Measurements from ENCODE around the gene VPS4A.
A peak's percentile ranks its signal among the peaks of the same experiment; 100 is the strongest.

VPS4A gene

DNA sequence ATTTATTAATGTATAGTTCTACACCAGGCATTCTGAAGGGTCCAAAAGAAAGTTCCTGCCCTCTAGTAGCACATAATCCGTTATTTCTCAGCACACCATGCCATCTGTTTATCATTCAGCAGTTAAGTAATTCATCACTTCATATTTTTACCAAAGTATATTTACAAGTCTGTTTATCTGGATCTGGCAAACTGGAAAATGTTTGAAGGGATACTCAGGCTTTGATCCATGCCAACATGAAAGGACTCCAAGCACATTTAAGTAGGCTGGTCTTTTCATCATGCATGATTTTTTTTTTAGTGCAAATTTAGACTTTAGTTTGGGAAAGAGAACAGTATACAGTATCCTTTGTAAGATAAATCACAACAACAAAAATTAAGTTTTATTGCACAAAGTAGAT lies 4.1 kb upstream of the VPS4A start:
- DNase-seq (ENCODE audit: low spot score) = no peak

DNA sequence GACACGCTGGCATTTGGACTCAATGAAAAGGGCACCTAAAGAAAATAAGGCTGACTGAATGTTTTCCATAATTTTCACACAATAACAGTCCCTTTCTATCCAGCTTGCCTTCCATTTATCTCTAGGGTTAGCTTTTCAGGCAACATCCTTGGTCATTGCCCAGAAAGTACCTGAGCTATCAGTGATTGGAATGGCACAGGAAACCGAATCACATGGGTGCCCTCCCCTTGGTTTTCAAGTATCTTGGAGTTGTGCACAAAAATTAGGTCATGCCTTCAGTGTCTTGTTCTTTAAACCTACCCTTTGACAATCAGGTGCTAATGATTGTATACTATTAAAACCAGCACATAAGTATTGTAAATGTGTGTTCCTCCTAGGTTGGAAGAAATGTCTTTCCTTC lies 3.3 kb upstream of the VPS4A start:
- DNase-seq (ENCODE audit: low spot score) = no peak

DNA sequence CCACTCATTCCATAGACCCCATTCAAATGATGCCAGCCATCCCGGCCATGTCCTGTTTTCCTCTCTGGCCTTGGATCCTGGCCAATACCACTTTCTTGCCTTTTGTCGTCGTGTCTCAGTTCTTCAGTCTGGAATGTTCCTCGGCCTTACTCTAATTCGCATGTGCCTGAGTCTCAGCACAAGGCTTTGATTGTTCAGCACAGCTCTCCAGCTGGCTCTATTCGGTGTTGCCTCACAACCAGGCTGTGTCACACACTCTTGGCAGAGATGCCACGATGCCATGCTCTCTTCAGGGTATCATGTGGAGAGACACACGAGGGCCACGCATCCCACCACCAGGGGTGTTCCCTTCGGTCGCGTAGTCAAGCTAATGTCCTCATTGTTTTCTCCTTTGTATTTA lies 1.8 kb upstream of the VPS4A start:
- no peak for DNase-seq (ENCODE audit: low spot score)

DNA sequence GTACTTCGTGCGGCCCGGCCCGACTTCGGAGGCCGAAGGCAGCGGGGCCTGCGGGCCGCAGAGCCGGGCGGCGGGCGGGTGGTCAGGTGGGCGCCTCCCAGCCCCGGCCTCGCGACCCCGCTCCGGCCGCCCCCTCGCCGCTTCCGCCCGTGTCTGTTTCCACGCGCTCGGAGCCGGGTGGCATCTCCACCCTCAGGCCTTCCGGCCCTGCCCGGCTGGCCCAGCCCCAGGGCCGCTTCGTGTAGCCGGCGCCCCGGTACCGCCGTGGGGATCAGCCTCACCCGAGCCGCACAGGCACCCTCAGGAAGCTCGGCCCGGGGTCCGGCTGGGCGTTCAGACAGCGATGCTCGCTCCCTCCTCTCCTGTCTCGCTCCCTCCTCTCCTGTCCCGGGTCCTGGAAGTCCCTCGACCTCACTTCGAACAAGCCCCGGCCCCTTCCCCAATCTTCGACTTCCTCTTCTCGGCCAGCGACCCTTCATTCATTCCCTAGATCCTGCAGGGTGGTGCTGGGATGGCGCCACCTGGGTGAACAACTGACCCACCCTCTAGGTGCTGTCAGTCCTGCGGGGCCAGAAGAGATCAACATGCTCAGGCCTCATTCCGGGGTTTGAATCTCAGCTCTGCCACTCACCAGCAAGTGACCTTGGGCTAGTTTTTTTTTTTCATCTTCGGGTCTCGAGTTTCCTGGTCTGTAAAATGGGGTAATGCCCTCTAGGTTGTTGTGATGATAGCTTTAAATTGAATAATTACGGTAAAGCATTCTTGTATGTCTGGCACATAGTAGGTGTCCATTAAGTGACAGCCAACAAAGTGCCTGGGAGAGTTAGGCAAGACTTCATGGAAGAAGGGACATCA lies 610 bp downstream of the VPS4A start:
- DNase-seq (ENCODE audit: low spot score) = peak; percentile 77

DNA sequence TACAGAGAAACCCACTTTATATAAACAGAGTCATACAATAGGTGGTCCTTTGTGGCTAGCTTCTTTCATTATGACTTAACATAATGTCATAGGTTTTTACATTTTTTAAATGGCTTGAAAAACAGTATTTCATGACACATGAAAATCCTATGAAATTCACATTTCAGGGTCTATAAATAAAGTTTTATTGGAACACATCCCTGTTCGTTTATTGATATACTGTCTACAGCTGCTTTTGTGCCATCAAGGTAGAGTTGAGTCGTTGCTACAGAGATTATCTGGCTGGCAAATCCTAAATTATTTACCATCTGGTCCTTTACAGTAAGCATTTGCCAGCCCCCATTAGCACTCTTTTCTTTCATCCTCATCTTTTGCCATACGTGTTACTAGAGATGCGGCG lies 2.3 kb downstream of the VPS4A start:
- no peak for DNase-seq (ENCODE audit: low spot score)

DNA sequence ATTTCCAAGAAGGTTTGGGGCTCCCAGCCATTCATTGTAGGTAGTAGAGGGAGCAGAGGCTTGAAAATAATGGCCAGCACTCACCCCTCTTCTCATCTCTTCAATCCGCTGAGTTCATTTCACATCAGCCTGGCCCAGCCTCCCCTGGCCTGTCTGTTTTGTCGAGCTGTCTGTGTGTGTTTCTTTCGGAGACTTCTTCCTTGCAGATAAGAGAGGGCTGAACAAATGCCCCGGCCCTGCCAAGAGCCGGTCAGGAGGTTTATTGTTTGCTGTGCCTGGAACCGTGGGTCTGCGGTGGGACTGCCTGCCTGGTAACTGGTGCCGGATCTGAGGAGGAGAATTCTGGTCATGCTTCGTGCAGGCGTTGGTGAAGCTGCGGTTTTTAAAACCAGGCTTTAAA lies 3.4 kb downstream of the VPS4A start:
- no peak for DNase-seq (ENCODE audit: low spot score)

DNA sequence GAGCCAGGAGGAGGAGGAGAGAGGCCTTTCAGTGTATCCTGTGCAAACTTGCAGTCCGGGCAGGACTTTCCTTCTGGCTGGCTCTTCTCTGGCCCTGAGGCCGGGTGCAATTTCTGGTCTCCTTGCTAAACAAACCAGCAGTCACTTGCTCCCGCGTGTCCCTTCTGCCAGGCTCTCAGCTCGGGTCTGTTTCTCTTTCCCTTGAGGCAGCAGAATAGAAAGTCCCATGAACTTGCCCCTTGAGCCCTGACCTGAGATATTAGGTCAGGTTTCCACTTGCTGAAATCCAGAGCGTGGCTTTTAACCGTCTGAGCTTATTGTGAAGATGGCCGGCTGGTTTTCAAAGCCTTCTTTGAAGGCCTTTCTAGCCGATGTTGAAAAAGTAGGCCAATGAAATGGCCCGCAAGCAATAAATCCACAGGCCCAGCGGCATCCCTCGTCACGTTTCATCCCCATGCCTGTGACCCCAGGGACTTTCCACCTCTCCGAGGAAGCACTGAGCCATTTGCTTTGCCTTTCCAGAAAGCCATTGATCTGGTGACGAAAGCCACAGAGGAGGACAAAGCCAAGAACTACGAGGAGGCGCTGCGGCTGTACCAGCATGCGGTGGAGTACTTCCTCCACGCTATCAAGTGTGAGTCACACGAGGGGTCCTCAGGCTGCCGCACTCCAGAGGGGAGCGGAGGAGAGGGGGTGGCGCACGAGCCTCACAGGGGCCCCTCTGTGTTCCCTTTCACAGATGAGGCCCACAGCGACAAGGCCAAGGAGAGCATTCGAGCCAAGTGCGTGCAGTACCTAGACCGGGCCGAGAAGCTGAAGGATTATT lies 4.5 kb downstream of the VPS4A start:
- no peak for DNase-seq (ENCODE audit: low spot score)

DNA sequence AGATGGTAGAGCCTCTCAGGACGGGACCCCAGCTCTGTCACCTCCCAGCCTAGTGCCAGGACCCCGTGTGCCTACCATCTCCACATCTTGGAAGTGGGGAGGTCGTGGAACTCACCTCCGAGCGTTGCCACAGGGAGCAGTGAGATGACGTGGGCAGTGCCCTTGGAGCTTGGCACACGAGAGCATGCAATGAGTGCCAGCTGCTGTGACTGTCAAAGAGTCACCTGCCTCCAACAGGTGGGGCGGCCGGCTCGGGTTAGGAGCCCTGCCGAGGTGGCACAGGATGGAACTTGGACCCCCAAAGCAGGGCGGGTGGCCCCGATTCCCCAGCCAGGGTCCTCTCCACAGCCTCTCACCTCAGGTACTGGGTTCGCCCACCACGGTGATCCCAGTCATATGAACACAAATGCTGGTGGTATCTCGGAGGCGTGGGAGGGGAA lies 5.5 kb downstream of the VPS4A start:
- DNase-seq (ENCODE audit: low spot score) = no peak

DNA sequence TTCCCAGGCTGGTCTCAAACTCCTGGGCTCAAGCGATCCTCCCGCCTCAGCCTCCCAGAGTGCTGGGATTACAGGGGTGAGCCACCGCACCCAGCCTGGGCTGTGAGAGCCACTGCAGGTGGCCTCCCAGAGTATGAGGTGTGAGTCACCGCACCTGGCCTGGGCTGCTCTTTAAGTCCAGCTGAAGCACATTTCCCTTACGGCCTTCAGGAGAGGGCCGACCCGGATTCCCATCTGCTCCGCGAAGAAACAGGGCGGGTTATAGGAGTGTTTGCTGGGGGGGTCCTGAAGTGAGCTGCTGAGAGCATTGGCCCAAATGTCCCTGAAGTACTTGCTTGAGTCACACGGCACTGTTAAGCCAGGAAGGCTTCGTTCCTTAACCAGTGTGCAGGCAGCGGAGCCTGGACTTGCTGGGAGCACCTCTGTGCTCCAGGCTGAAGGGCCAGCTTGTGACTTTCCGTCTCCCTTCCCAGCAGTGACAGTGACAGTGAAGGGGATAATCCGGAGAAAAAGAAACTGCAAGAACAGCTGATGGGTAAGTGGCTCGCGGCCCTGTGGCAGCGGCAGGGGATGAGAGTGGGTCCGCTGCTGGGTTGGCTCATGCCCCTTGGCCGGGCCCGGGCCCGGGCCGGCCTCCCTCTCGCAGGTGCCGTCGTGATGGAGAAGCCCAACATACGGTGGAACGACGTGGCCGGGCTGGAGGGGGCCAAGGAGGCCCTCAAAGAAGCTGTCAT lies 7.2 kb downstream of the VPS4A start:
- DNase-seq (ENCODE audit: low spot score) = no peak

DNA sequence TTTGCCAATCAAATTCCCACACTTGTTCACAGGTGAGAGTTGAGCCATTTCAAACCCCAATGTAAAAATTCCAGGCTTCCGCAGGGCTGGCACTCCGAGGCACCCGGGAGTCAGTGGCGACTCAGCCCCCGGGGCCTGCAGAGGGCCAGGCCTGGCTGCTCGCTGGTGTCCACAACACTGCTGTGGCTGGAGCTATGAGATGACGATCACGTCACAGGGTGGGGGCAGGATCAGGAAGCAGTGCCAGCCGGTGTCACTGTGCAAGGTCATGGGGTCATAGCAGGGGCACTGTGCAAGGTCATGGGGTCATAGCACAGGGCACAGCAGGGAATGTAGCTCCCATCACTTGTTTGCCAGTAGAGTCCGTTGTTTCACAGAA lies 7.8 kb downstream of the VPS4A start:
- DNase-seq (ENCODE audit: low spot score) = no peak

DNA sequence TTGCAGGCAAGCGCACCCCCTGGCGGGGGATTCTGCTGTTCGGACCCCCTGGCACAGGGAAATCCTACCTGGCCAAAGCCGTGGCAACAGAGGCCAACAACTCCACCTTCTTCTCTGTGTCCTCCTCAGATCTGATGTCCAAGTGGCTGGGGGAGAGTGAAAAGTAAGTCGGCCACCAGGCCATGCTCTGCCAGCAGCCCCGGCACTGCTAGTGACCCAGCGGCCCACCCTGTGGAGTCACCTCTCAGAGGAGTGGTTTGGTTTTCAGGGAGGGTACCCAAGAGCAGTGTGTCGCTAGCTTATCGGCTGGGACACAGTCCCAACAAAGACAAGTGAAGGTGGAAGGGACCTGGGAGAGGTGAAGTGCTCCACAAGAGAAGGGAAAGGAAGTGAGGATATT lies 8.2 kb downstream of the VPS4A start:
- no peak for DNase-seq (ENCODE audit: low spot score)

DNA sequence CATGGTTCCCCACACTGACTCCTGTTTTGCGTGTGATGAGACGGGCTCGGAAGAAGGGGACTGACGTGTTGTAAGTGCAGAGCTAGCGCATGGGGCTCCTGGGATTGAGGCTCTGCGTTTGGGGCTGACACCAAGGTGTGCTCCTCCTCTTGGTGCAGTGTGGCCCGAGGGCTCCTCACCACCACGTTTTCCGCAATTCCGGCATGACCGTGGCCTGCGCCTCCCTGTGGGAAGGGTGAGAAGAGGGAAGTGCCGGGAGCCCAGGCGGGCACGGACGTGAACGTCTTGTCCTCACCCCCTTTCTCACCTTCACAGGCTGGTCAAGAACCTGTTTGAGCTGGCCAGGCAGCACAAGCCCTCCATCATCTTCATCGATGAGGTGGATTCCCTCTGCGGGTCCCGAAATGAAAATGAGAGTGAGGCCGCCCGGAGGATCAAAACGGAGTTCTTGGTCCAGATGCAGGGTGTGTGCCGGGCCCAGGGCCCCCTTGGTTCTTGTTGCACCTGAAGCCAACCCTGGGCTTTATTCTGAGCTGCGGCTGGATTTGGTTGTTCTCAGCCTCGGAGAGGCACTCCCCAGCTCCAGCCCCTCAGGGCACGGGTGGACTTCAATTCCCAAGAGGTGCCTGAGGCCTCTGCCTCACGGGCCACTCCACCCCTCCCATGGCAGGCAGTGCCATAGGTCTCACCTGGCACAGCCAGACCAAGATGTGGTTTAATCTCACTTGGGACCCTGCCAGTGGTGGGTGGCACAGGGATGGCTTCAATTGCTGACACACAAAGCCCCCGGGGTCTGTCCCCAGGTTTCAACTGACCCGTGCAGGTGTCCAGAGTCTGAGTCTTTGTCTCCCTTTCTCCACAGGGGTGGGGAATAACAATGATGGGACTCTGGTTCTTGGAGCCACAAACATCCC lies 8.9 kb downstream of the VPS4A start:
- no peak for DNase-seq (ENCODE audit: low spot score)

DNA sequence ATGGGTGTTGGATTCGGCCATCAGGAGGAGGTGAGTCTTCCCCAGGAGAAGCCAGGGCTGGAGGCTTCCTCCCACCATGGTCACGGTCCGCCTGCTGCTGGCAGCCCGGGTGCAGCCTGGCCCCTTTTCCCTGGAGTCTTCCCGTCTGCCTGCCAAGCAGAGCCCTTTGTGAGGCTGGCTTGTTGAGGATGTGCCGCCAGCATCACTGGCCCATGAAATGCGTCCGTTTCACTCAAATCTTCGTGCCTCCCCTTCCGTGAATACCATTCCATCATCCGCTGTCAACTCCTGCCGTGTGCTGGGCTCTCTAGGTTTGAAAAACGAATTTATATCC lies 9.6 kb downstream of the VPS4A start:
- no peak for DNase-seq (ENCODE audit: low spot score)

DNA sequence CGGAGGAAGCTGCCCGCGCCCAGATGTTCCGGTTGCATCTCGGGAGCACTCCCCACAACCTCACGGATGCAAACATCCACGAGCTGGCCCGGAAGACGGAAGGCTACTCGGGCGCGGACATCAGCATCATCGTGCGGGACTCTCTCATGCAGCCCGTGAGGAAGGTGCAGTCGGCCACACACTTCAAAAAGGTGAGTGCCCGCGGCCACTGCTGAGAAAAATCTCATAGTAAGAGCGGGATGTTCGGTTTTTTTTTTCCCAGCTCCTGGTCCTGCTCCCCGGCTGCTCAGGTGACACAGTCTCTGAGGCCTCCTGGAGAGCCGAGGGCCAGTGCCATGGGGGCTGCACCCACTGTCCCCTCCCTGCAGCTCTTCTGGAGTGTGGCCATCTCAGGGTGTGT lies 9.9 kb downstream of the VPS4A start:
- no peak for DNase-seq (ENCODE audit: low spot score)

DNA sequence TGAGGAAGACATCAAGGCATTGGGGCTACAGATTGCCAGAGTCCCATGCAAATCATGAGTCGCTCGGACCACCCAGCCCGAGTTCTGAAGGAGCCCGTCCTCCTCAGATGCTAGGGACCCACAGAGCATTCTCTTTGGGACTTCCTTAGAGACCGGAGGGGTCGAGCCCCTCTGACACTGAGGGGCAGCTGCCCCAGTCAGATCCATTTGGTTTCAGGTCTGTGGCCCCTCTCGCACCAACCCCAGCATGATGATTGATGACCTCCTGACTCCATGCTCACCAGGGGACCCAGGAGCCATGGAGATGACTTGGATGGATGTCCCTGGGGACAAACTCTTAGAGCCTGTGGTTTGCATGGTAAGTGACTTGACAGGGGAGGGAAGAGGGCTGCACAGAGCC lies 11.2 kb downstream of the VPS4A start:
- no peak for DNase-seq (ENCODE audit: low spot score)

DNA sequence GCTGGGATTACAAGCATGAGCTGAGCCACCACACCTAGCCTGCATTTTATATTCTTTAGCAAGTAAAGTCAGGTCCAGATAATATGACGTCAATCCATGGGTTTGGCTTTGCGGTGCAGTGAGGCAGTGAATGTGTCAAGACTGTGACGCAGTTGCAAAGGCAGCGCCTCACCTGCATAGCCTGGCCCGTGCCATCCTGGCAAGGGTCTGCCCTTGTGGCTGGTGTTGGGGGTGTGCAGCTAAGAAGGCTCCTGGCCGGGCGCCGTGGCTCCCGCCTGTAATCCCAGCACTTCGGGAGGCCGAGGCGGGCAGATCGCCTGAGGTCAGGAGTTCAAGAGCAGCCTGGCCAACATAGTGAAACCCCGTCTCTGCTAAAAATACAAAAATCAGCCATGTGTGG lies 12.3 kb downstream of the VPS4A start:
- no peak for DNase-seq (ENCODE audit: low spot score)

DNA sequence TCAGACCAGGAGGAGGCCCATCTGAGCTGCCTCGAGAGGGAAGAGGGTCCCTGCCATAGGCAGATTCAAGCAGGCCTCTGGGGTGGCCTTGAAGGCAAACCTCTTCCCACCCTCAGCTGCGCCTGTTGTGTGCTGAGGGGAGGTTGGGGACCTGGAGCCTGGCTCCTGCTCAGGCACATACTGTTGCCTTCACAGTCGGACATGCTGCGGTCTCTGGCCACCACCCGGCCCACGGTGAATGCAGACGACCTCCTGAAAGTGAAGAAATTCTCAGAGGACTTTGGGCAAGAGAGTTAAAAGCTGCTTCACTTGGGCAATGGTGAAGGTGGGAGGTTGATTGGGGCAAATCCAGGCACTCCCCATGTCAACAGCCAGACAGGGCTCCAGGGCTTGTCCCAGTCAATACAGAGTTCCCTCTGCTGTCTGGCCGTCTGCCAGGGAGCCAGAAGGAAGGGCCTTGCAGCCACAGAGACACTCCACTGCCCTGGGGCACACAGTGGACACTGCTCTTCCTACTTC lies 12.9 kb downstream of the VPS4A start:
- no peak for DNase-seq (ENCODE audit: low spot score)

DNA sequence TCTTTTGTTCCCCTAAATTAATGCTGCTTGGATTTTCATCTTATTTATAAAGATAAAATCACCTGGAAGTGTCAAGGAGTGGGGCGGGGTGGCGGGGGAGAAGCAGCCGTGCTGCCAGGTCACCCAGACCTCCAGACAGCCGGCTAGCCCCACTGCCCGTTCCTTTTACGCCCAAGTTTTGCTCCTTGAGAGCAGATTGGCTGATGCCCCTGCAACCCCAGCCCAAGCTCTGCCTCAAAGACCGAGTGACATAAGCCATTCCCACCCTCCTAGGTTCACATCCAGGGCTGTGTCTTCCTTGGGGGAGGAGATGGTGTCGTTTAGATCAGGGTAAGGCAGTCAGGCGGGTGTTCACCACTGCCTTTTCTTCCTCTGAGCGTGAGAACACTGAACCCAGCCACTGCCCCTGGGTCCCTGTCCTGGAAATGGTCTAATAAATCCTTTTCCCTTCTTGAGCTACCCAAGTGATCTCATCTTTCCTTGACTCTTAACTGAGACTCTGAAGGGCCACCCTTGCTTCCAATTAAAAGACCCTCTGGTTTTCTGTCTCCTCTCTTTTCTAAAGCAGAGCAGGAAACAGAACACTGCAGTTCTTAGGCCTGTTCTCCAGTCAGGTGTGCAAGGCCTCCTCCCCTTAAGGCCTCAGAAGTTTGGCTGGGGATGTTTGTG lies 13.6 kb downstream of the VPS4A start:
- no peak for DNase-seq (ENCODE audit: low spot score)

DNA sequence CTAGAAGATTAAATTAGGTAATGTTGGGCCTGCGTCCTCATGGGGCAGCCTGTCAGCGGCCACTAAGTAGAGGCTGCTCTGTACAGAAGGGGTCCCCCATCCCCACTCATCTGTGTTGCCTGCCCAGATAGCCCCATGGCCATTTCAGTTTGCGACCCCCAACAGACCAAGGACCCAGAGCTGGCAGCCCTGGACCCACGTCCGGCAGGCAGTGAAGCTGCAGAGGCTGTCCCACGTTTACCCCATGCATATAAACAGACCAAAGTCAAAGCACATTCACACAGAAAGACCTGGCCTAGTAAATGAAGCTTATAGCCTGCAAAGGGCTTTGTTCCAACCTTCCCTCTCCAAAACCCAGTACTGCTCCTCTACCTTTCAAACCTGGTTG lies 14.6 kb downstream of the VPS4A start:
- no peak for DNase-seq (ENCODE audit: low spot score)

DNA sequence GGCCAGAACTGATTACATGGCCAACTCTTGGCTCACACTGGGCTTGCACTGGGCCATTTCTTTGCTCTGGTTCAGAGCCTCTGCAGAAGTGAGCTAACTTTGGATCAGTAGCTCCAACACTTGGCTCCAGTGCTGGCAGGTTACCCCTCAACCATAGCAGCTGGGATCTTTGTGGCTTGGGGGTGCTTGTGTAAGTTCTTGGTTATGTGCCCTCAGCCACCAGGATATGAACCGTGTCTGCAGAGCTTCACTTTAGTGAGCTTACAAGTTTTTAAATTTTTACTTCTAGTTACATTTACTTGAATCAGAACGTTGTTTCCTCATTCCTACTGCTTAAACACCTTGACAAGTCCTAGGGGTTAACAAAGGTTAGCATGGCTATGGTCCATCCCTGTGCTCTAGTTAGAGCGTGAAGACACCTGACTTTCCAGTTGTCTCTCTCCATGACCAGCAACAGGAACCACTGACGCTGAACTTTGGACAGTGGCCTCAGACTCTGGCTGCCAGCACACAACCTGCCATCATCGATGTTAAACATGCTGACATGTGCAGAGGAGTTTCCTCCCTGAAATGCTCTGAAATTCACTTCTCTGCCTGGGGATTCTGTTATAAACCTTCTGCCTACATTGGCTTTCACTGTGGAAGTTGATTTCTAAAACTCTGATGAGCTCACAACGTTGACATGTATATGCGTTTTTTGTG lies 15.2 kb downstream of the VPS4A start:
- DNase-seq (ENCODE audit: low spot score) = no peak
